ENCODE results near the gene CNTNAP5. TPM values are rescaled to one million over a fixed set of nuclear protein-coding genes. Genes with fewer than 3 reads are reported as not detected.

The CNTNAP5 gene
- total and polyA plus RNA-seq, 2 of the 13 experiments (the other 11 are each of a cell fraction or from before 2014, with no cell fraction given) = not detected

DNA sequence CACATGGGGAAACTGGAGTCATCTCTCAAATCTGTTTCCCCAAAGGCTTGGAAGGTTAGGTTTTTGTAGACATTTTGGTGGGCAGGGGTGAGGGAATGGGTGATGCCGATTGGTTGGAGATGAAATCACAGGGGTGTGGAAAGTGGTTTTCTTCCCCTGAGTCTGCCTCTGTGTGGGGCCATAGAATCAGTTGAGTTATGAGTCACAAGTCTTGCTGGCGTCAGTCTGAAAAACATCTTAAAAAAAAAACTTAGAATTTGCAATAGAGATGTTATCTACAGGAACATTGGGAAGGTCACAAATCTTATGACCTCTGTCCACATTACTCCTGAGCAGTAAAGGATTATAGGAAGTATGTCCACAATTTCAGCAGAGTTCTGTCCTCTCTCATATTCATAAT lies 314.6 kb downstream of the CNTNAP5 start:
- no peaks in the 10 kb centered on the region for H3K36me3 ChIP-seq (replicated peaks in 1 of 2; ENCODE audit: control insufficient read depth in 1 of 2, insufficient read depth in 2 of 2, low read length in 2 of 2)
- no peak overlapping the region for H3K9ac ChIP-seq (ENCODE audit: insufficient read depth, low read depth, low read length)
- FAIRE-seq = no peak
- H3K27me3 ChIP-seq (ENCODE audit: control insufficient read depth in 1 of 2, insufficient read depth in 2 of 2, low read length in 2 of 2) = no peaks in the 10 kb centered on the region
- no peak overlapping the region for H3K27ac ChIP-seq (ENCODE audit: extremely low read length, insufficient read depth, low read length)
- H3K4me3 ChIP-seq (replicated peaks in 1 of 3; ENCODE audit: insufficient read depth in 1 of 3, low read depth in 2 of 3, low read length in 3 of 3) = no peak overlapping the region
- H3K4me2 ChIP-seq (ENCODE audit: low read depth, low read length) = no peak overlapping the region
- in situ Hi-C loops (cut with HindIII; ENCODE audit: extremely low pct_ligation_motif_present, low pct_unique_long_range_greater_than_20kb) = no loop called here
- ChIA-PET POLR2A (no interaction called here), CTCF (ENCODE audit: low intra/inter-chr PET ratio, low total read pairs) (no interaction called here)
- H3K79me2 ChIP-seq (ENCODE audit: insufficient read depth, low read length) = no peaks in the 10 kb centered on the region
- BruUV-seq (replicated peaks) = no TSS peak
- no peaks in the 10 kb centered on the region for H3K4me1 ChIP-seq (ENCODE audit: insufficient read depth, low read length)
- H2AFZ ChIP-seq (ENCODE audit: low read length) = no peak overlapping the region
- H4K20me1 ChIP-seq (ENCODE audit: insufficient read depth, low read length) = no peaks in the 10 kb centered on the region
- intact Hi-C loops (cut with micrococcal nuclease; ENCODE audit: unreplicated experiment) = no loop called here
- WGBS (ENCODE audit: low lambda C conversion rate) = 2% methylated on average over 2 of the region's 2 CpGs
- TF ChIP-seq ZNF44 (CRISPR knock-in tag; IDR thresholded peaks at IDR 0.05) = no peak
- TF ChIP-seq PCBP2 (optimal IDR thresholded peaks at IDR 0.05; ENCODE audit: low read depth, low read length, poor library complexity, severe bottlenecking) = no peak
- TF ChIP-seq, protein P1, sequence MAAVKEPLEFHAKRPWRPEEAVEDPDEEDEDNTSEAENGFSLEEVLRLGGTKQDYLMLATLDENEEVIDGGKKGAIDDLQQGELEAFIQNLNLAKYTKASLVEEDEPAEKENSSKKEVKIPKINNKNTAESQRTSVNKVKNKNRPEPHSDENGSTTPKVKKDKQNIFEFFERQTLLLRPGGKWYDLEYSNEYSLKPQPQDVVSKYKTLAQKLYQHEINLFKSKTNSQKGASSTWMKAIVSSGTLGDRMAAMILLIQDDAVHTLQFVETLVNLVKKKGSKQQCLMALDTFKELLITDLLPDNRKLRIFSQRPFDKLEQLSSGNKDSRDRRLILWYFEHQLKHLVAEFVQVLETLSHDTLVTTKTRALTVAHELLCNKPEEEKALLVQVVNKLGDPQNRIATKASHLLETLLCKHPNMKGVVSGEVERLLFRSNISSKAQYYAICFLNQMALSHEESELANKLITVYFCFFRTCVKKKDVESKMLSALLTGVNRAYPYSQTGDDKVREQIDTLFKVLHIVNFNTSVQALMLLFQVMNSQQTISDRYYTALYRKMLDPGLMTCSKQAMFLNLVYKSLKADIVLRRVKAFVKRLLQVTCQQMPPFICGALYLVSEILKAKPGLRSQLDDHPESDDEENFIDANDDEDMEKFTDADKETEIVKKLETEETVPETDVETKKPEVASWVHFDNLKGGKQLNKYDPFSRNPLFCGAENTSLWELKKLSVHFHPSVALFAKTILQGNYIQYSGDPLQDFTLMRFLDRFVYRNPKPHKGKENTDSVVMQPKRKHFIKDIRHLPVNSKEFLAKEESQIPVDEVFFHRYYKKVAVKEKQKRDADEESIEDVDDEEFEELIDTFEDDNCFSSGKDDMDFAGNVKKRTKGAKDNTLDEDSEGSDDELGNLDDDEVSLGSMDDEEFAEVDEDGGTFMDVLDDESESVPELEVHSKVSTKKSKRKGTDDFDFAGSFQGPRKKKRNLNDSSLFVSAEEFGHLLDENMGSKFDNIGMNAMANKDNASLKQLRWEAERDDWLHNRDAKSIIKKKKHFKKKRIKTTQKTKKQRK (IDR thresholded peaks at IDR 0.05; ENCODE audit: low read length) = no peak
- TF ChIP-seq NR1H2 (CRISPR knock-in tag; IDR thresholded peaks at IDR 0.05; ENCODE audit: borderline replicate concordance, low read depth) = no peak
- no peak for TF ChIP-seq NFE2L2 (IDR thresholded peaks at IDR 0.05; ENCODE audit: low read length)
- no peak for TF ChIP-seq NFKBIZ (CRISPR knock-in tag; IDR thresholded peaks at IDR 0.05)
- TF ChIP-seq, protein P2, sequence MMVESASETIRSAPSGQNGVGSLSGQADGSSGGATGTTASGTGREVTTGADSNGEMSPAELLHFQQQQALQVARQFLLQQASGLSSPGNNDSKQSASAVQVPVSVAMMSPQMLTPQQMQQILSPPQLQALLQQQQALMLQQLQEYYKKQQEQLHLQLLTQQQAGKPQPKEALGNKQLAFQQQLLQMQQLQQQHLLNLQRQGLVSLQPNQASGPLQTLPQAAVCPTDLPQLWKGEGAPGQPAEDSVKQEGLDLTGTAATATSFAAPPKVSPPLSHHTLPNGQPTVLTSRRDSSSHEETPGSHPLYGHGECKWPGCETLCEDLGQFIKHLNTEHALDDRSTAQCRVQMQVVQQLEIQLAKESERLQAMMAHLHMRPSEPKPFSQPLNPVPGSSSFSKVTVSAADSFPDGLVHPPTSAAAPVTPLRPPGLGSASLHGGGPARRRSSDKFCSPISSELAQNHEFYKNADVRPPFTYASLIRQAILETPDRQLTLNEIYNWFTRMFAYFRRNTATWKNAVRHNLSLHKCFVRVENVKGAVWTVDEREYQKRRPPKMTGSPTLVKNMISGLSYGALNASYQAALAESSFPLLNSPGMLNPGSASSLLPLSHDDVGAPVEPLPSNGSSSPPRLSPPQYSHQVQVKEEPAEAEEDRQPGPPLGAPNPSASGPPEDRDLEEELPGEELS (CRISPR knock-in tag; IDR thresholded peaks at IDR 0.05) = no peak
- TF ChIP-seq, protein P3, sequence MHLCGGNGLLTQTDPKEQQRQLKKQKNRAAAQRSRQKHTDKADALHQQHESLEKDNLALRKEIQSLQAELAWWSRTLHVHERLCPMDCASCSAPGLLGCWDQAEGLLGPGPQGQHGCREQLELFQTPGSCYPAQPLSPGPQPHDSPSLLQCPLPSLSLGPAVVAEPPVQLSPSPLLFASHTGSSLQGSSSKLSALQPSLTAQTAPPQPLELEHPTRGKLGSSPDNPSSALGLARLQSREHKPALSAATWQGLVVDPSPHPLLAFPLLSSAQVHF (CRISPR knock-in tag; IDR thresholded peaks at IDR 0.05) = no peak
- no peak for TF ChIP-seq TP53 (CRISPR knock-in tag; conservative IDR thresholded peaks at IDR 0.05)
- TF ChIP-seq HMGA1 (CRISPR knock-in tag; conservative IDR thresholded peaks at IDR 0.05) = no peak
- TF ChIP-seq, protein P4, sequence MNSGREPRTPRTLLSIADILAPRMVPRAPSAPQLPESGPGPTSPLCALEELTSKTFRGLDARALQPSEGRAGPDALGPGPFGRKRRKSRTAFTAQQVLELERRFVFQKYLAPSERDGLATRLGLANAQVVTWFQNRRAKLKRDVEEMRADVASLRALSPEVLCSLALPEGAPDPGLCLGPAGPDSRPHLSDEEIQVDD (CRISPR knock-in tag; IDR thresholded peaks at IDR 0.05; ENCODE audit: borderline replicate concordance) = no peak
- no peak for TF ChIP-seq ZNF335 (CRISPR knock-in tag; IDR thresholded peaks at IDR 0.05)
- no peak for ATAC-seq
- no peak for DNase-seq (ENCODE audit: low spot score)
- H3K9me3 ChIP-seq (ENCODE audit: low read length) = 0 out of 2 replicates have a peak, but pooled peaks cover 5% of the 10 kb centered on the region
